ENCODE measurements around the gene TOR4A.

DNA sequence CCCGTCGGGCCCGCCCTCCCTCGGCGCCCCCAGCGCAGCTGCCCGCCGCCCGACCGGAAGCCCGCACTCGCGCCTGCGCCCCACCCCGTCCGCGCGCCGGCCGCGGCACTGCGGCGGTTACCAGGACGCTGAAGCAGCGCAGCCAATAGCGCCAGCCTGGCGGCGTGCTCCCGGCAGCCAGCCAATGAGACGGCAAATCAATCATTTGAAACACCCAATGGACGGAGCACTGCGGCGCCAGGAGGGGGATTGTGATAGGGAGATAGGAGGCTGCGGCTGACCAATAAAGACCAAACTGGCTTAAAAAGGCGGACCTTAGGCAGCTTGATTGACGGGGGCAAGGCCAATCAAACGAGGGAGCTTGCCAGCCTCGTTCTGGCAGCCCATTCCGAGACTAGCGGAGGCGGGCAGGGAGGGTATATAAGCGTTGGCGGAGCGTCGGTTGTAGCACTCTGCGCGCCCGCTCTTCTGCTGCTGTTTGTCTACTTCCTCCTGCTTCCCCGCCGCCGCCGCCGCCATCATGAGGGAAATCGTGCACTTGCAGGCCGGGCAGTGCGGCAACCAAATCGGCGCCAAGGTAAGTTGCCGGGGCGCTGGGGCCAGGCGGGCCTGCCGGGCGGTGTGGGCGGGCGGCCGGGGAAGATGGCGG, 36.6 kb upstream of the TOR4A start, which contains the start of gene TUBB4B:
- TF ChIP-seq CTCF (conservative IDR thresholded peaks at IDR 0.05; ENCODE audit: low read depth in 2 of 2) (no peak), EZH2 (IDR thresholded peaks at IDR 0.05; ENCODE audit: low read depth, unreplicated experiment) (no peak), EZH2phosphoT487 (IDR thresholded peaks at IDR 0.05; ENCODE audit: unreplicated experiment) (no peak), POLR2AphosphoS5 (IDR thresholded peaks at IDR 0.05; ENCODE audit: low read depth) (peak; percentile 100), NANOG (IDR thresholded peaks at IDR 0.05; ENCODE audit: borderline replicate concordance) (no peak), ZNF114 (CRISPR knock-in tag; IDR thresholded peaks at IDR 0.05) (no peak)

All from GM23338 (cell line).